B cell (primary cell): ENCODE results near the gene PGBD5.

ENCODE experiments used
- CTCF ChIP-seq: fragments of 200-600 bp; IDR thresholded peaks from one replicate; pipeline ENCODE4 v1.8.0; 2022; ENCODE audit warnings: antibody characterized with exemption, mild to moderate bottlenecking
- EZH2 ChIP-seq: IDR thresholded peaks from 2 replicates; pipeline ENCODE4 v1.6.1; 2012; ENCODE audit warnings: borderline replicate concordance, low read depth, mild to moderate bottlenecking, moderate library complexity, low read length; ENCODE audit not compliant: insufficient read depth, poor library complexity, severe bottlenecking

- no peak for TF ChIP-seq CTCF
- TF ChIP-seq EZH2: no peak
Measured at GRCh38 chr1:230272557-230272956, 153.6 kb downstream of the PGBD5 start.
